ENCODE data around the gene ACSS3.

Gene ACSS3

GRCh38 chr12:81085832-81086231 lies 8.0 kb downstream of the ACSS3 start:
- in situ Hi-C loops (cut with HindIII; ENCODE audit: low pct_ligation_motif_present, low sequenced_read_pairs) = no loop called here
- TF ChIP-seq CTCF (IDR thresholded peaks at IDR 0.05; ENCODE audit: low read depth, low read length, missing control alignments) = no peak
- H3K36me3 ChIP-seq (replicated peaks) = no peaks in the 10 kb centered on the region
- no peaks in the 10 kb centered on the region for H3K27me3 ChIP-seq (replicated peaks)
- DNase-seq = no peak
- no peak overlapping the region for H3K27ac ChIP-seq
- H3K4me3 ChIP-seq (ENCODE audit: low read depth, low read length) = no peak overlapping the region

GRCh38 chr12:81086342-81086741 lies 8.5 kb downstream of the ACSS3 start:
- Histone ChIP-seq H3K36me3 (replicated peaks) (no peaks in the 10 kb centered on the region), H3K4me3 (ENCODE audit: low read depth, low read length) (no peak overlapping the region)

GRCh38 chr12:81088221-81088620 lies 10.3 kb downstream of the ACSS3 start:
- Histone ChIP-seq H3K27me3 (replicated peaks) (no peaks in the 10 kb centered on the region), H3K27ac (no peak overlapping the region), H3K36me3 (replicated peaks) (no peaks in the 10 kb centered on the region), H3K4me3 (ENCODE audit: low read depth, low read length) (no peak overlapping the region)
- TF ChIP-seq CTCF (IDR thresholded peaks at IDR 0.05; ENCODE audit: low read depth, low read length, missing control alignments) = no peak
- DNase-seq = no peak
- in situ Hi-C loops (cut with HindIII; ENCODE audit: low pct_ligation_motif_present, low sequenced_read_pairs) = no loop called here

More at GRCh38 chr12:81086342-81086741, 8.5 kb downstream of the ACSS3 start:
- in situ Hi-C loops (cut with HindIII; ENCODE audit: low pct_ligation_motif_present, low sequenced_read_pairs) = no loop called here
- H3K27me3 ChIP-seq (replicated peaks) = no peaks in the 10 kb centered on the region
- TF ChIP-seq CTCF (IDR thresholded peaks at IDR 0.05; ENCODE audit: low read depth, low read length, missing control alignments) = no peak
- no peak overlapping the region for H3K27ac ChIP-seq
- no peak for DNase-seq

- H3K36me3 ChIP-seq (replicated peaks) = no peaks in the 10 kb centered on the region
- no peak for TF ChIP-seq CTCF (IDR thresholded peaks at IDR 0.05; ENCODE audit: low read depth, low read length, missing control alignments)
- in situ Hi-C loops (cut with HindIII; ENCODE audit: low pct_ligation_motif_present, low sequenced_read_pairs) = no loop called here
- H3K27ac ChIP-seq = no peak overlapping the region
- no peak overlapping the region for H3K4me3 ChIP-seq (ENCODE audit: low read depth, low read length)
- DNase-seq = no peak
- no peaks in the 10 kb centered on the region for H3K27me3 ChIP-seq (replicated peaks)
These were observed 11.5 kb downstream of the ACSS3 start for GRCh38 chr12:81089412-81089811.

GRCh38 chr12:81092053-81092452 lies 14.2 kb downstream of the ACSS3 start:
- no peak for TF ChIP-seq CTCF (IDR thresholded peaks at IDR 0.05; ENCODE audit: low read depth, low read length, missing control alignments)

GRCh38 chr12:81094718-81095360 lies 17.0 kb downstream of the ACSS3 start:
- Histone ChIP-seq H3K27ac (no peak overlapping the region), H3K36me3 (replicated peaks) (no peaks in the 10 kb centered on the region), H3K27me3 (replicated peaks) (no peaks in the 10 kb centered on the region), H3K4me3 (ENCODE audit: low read depth, low read length) (no peak overlapping the region)
- DNase-seq = no peak
- in situ Hi-C loops (cut with HindIII; ENCODE audit: low pct_ligation_motif_present, low sequenced_read_pairs) = no loop called here
- TF ChIP-seq CTCF (IDR thresholded peaks at IDR 0.05; ENCODE audit: low read depth, low read length, missing control alignments) = no peak

More at GRCh38 chr12:81092053-81092452, 14.2 kb downstream of the ACSS3 start:
- no peak for DNase-seq
- in situ Hi-C loops (cut with HindIII; ENCODE audit: low pct_ligation_motif_present, low sequenced_read_pairs) = no loop called here
- no peak overlapping the region for H3K27ac ChIP-seq
- no peak overlapping the region for H3K4me3 ChIP-seq (ENCODE audit: low read depth, low read length)
- no peaks in the 10 kb centered on the region for H3K36me3 ChIP-seq (replicated peaks)
- H3K27me3 ChIP-seq (replicated peaks) = no peaks in the 10 kb centered on the region

All from brain microvascular endothelial cell (primary cell).